Superior temporal gyrus (tissue), 1 donor: ENCODE data around the gene NLRX1.
"Not testable (repeated sequence)": the region's sequence is repeated elsewhere in the genome, so short reads cannot be mapped to it uniquely, and the experiment has no call there.

ENCODE experiments used
- DNase-seq: peaks from one replicate; pipeline ENCODE4 v3.0.0-alpha.2; 2016; ENCODE audit errors: extremely low spot score

NLRX1 gene

GRCh38 chr11:119153049-119153818 is 15.3 kb upstream of the NLRX1 start:
- DNase-seq, result no peak

- no peak for DNase-seq
Observed at GRCh38 chr11:119154178-119154577, 14.3 kb upstream of the NLRX1 start.

- no peak for DNase-seq
Observed at GRCh38 chr11:119155733-119156492, 12.6 kb upstream of the NLRX1 start.

- no peak for DNase-seq
Observed at GRCh38 chr11:119156496-119156895, 12.0 kb upstream of the NLRX1 start.

- DNase-seq, result no peak
Observed at GRCh38 chr11:119157063-119157462, 11.5 kb upstream of the NLRX1 start.

- no peak for DNase-seq
Observed at GRCh38 chr11:119158467-119158866, 10.1 kb upstream of the NLRX1 start.

GRCh38 chr11:119160151-119160550 is 8.4 kb upstream of the NLRX1 start:
- no peak for DNase-seq

GRCh38 chr11:119161871-119162270 is 6.7 kb upstream of the NLRX1 start:
- DNase-seq, result no peak

GRCh38 chr11:119166368-119167076 is 2.0 kb upstream of the NLRX1 start:
- no peak for DNase-seq

- not testable (repeated sequence) for DNase-seq
Observed at GRCh38 chr11:119167077-119167458, 1.5 kb upstream of the NLRX1 start.

GRCh38 chr11:119167933-119168332 is 592 bp upstream of the NLRX1 start:
- DNase-seq, result no peak

GRCh38 chr11:119169282-119169719 is 776 bp downstream of the NLRX1 start:
- DNase-seq, result peak; percentile 15

GRCh38 chr11:119172513-119172912 is 4.0 kb downstream of the NLRX1 start:
- no peak for DNase-seq

GRCh38 chr11:119173453-119173852 is 4.9 kb downstream of the NLRX1 start:
- no peak for DNase-seq

GRCh38 chr11:119175493-119176077 is 7.1 kb downstream of the NLRX1 start:
- no peak for DNase-seq

- DNase-seq, result no peak
Observed at GRCh38 chr11:119178166-119178680, 9.7 kb downstream of the NLRX1 start.

GRCh38 chr11:119179342-119179741 is 10.8 kb downstream of the NLRX1 start:
- DNase-seq, result no peak

- DNase-seq, result no peak
Observed at GRCh38 chr11:119179983-119180382, 11.5 kb downstream of the NLRX1 start.

- DNase-seq, result no peak
Observed at GRCh38 chr11:119180729-119181676, 12.5 kb downstream of the NLRX1 start.

- DNase-seq, result no peak
Observed at GRCh38 chr11:119181677-119182412, 13.3 kb downstream of the NLRX1 start.
